A673 (cell line): ENCODE results near the gene B4GALNT4.

Experiments
- EZH2 ChIP-seq: fragments of 200-600 bp; sonication (generic); IDR thresholded peaks from 2 replicates; pipeline ENCODE4 v1.6.1; 2017; ENCODE audit warnings: borderline replicate concordance, low read depth, mild to moderate bottlenecking, mixed read lengths, antibody characterized with exemption, low read length; ENCODE audit not compliant: poor library complexity, severe bottlenecking
- TF ChIP-seq, protein P1 (sequence below): fragments of 300-800, 200-600 bp; sonication (generic); conservative IDR thresholded peaks from 2 replicates; pipeline ENCODE4 v1.5.1; 2017; ENCODE audit warnings: low read depth, mild to moderate bottlenecking, antibody characterized with exemption, low read length, moderate library complexity, mixed read lengths

DNA sequence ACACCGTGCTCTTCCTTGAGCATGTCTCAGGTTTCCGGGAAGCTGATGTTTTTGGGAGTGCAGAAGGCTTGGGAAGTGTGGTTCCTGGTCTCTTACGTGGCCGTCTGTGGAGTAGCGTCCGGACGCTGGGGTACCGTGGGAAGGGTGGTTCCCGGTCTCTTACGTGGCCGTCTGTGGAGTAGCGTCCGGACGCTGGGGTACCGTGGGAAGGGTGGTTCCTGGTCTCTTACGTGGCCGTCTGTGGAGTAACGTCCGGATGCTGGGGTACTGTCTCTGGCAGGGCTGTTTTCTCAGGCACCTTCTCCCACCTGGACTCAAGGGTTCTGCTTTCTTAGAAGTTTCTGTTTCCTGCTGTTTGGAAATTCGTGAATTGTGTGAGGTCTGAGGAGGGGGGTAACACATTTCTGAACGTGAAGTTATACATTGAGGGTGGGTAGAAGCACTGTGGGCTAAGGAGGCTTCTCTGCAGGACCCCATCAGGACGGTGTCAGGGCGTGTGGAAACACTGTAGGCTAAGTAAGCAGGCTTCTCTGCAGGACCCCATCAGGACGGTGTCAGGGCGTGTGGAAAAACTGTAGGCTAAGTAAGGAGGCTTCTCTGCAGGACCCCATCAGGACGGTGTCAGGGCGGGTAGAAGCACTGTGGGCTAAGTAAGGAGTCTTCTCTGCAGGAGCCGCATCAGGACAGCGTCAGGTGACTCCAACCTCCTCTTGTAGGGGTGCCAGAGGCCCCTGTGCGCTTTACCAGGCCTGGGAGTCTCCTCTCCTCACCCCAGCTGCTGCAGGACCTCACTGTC is 43.3 kb upstream of the B4GALNT4 start:
- TF ChIP-seq, protein P1, sequence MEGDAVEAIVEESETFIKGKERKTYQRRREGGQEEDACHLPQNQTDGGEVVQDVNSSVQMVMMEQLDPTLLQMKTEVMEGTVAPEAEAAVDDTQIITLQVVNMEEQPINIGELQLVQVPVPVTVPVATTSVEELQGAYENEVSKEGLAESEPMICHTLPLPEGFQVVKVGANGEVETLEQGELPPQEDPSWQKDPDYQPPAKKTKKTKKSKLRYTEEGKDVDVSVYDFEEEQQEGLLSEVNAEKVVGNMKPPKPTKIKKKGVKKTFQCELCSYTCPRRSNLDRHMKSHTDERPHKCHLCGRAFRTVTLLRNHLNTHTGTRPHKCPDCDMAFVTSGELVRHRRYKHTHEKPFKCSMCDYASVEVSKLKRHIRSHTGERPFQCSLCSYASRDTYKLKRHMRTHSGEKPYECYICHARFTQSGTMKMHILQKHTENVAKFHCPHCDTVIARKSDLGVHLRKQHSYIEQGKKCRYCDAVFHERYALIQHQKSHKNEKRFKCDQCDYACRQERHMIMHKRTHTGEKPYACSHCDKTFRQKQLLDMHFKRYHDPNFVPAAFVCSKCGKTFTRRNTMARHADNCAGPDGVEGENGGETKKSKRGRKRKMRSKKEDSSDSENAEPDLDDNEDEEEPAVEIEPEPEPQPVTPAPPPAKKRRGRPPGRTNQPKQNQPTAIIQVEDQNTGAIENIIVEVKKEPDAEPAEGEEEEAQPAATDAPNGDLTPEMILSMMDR: no peak
- no peak for TF ChIP-seq EZH2
